ENCODE measurements around the gene HNRNPA0.

GRCh38 chr5:137747848-137748247 lies 6.3 kb downstream of the HNRNPA0 start:
- TF ChIP-seq POLR2A (IDR thresholded peaks at IDR 0.05) (no peak), POLR2AphosphoS5 (IDR thresholded peaks at IDR 0.05) (no peak), CTCF (IDR thresholded peaks at IDR 0.05) (no peak)
